ENCODE results near the gene PHOX2B. TPM values are rescaled to one million over a fixed set of nuclear protein-coding genes. Genes with fewer than 3 reads are reported as not detected.

PHOX2B gene
- total RNA-seq, 1 donor from 2014 or later, result not detected

DNA sequence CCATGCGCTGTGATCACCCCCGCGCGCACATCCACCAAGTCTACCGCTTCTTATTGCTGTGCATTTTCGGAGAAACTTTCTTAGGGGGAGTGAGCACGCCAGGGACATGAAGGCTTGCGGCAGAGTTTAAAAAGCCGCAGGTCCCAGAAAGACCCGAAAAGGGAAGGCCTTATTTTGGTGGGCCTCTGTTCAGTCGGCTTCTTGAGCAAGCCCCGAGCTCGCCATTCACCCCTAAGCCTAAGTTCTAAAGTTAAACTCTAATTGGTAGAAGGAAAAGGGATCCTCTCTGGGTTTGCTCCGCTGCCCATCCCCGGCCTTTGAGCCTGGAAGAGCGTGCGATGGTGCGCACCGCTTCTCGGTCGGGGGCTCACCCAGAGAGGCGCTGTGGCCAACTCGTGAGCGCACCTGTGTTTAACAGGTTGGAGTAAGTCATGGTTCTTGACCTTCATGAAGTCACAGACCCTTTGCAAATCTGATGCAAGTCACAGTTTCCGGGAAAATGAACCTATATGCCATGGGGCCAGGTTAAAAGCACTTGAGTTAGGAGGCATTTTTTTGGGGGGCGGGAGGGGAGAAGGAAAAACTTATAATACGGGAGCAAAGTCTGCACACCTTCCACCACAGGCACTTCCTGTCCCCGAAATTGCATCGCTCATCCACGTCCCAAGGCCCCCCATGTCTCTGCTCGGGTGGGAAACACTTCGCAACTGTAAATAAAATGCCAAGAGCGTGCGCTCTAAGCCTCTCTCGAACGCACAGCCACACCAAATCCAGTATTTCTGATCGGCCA, 1.9 kb downstream of the PHOX2B start:
- Mint-ChIP-seq H3K27me3 (ENCODE audit: low read depth, unreplicated experiment) (peaks cover 89% of the 10 kb centered on the region), H3K9me3 (ENCODE audit: unreplicated experiment) (peaks cover 30% of the 10 kb centered on the region), H3K36me3 (ENCODE audit: low read depth, unreplicated experiment) (peaks cover 2% of the 10 kb centered on the region), H3K4me1 (ENCODE audit: low read depth, unreplicated experiment) (peaks cover 2% of the 10 kb centered on the region), H3K4me3 (ENCODE audit: unreplicated experiment) (no peak overlapping the region), H3K27ac (ENCODE audit: unreplicated experiment) (no peak overlapping the region)
- Histone ChIP-seq H3K27ac (ENCODE audit: low read depth, low read length) (no peak overlapping the region), H3K27me3 (ENCODE audit: insufficient read depth, low read length) (peaks cover 88% of the 10 kb centered on the region), H3K4me3 (ENCODE audit: insufficient read depth, low read depth, low read length) (no peak overlapping the region), H3K4me1 (ENCODE audit: insufficient read depth, low read length) (peaks cover 2% of the 10 kb centered on the region), H3K9ac (ENCODE audit: low read length) (no peak overlapping the region), H2AFZ (ENCODE audit: low read depth, low read length) (peak overlapping the region; percentile 26), H4K20me1 (ENCODE audit: insufficient read depth, low read length) (peaks cover 6% of the 10 kb centered on the region), H3K79me2 (ENCODE audit: insufficient read depth, low read length) (no peaks in the 10 kb centered on the region), H3K36me3 (ENCODE audit: insufficient read depth, low read length) (no peaks in the 10 kb centered on the region), H3K9me3 (ENCODE audit: insufficient read depth, low read depth, low read length) (peaks cover 3% of the 10 kb centered on the region), H3K4me2 (ENCODE audit: low read length) (no peak overlapping the region)
- TF ChIP-seq, protein P1, sequence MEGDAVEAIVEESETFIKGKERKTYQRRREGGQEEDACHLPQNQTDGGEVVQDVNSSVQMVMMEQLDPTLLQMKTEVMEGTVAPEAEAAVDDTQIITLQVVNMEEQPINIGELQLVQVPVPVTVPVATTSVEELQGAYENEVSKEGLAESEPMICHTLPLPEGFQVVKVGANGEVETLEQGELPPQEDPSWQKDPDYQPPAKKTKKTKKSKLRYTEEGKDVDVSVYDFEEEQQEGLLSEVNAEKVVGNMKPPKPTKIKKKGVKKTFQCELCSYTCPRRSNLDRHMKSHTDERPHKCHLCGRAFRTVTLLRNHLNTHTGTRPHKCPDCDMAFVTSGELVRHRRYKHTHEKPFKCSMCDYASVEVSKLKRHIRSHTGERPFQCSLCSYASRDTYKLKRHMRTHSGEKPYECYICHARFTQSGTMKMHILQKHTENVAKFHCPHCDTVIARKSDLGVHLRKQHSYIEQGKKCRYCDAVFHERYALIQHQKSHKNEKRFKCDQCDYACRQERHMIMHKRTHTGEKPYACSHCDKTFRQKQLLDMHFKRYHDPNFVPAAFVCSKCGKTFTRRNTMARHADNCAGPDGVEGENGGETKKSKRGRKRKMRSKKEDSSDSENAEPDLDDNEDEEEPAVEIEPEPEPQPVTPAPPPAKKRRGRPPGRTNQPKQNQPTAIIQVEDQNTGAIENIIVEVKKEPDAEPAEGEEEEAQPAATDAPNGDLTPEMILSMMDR (IDR thresholded peaks at IDR 0.05; ENCODE audit: insufficient read depth, low read depth, low read length), result no peak
- peak; percentile 80 for TF ChIP-seq EZH2 (IDR thresholded peaks at IDR 0.05; ENCODE audit: insufficient read depth, low read length)
- DNase-seq (ENCODE audit: low read depth) (no peak), FAIRE-seq (no peak)

DNA sequence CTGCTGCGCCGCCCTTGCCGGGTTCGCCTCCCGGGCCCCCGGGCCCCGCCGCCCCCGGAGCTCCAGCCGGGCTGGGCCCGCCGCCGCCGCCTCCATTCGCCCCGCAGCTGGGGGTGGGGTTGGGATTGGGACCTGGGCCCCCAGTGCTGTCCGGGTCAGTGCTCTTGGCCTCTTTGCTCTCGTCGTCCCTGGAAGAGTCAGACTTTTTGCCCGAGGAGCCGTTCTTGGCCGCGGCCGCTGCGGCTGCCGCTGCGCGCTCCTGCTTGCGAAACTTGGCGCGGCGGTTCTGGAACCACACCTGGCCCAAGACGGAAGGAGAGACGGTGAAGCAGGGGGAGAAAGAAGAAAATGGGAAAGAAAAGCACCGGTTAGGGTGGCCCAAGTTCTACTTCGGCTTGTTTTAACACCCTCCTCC, 2.5 kb downstream of the PHOX2B start:
- H3K4me1 Mint-ChIP-seq (ENCODE audit: low read depth, unreplicated experiment), result peaks cover 2% of the 10 kb centered on the region
- FAIRE-seq (no peak), DNase-seq (ENCODE audit: low read depth) (no peak)
- no peak for TF ChIP-seq EZH2 (IDR thresholded peaks at IDR 0.05; ENCODE audit: insufficient read depth, low read length)
- TF ChIP-seq, protein P1 (IDR thresholded peaks at IDR 0.05; ENCODE audit: insufficient read depth, low read depth, low read length), result no peak
- Histone ChIP-seq H4K20me1 (ENCODE audit: insufficient read depth, low read length) (peaks cover 6% of the 10 kb centered on the region), H3K4me3 (ENCODE audit: insufficient read depth, low read depth, low read length) (no peak overlapping the region), H3K27me3 (ENCODE audit: insufficient read depth, low read length) (peaks cover 88% of the 10 kb centered on the region), H3K4me1 (ENCODE audit: insufficient read depth, low read length) (peaks cover 2% of the 10 kb centered on the region), H3K4me2 (ENCODE audit: low read length) (no peak overlapping the region), H2AFZ (ENCODE audit: low read depth, low read length) (peak overlapping the region; percentile 26), H3K36me3 (ENCODE audit: insufficient read depth, low read length) (no peaks in the 10 kb centered on the region), H3K9me3 (ENCODE audit: insufficient read depth, low read depth, low read length) (peaks cover 3% of the 10 kb centered on the region), H3K79me2 (ENCODE audit: insufficient read depth, low read length) (no peaks in the 10 kb centered on the region), H3K27ac (ENCODE audit: low read depth, low read length) (no peak overlapping the region), H3K9ac (ENCODE audit: low read length) (no peak overlapping the region)
- H3K27ac Mint-ChIP-seq (ENCODE audit: unreplicated experiment), result no peak overlapping the region
- H3K9me3 Mint-ChIP-seq (ENCODE audit: unreplicated experiment), result peaks cover 28% of the 10 kb centered on the region
- H3K27me3 Mint-ChIP-seq (ENCODE audit: low read depth, unreplicated experiment), result peaks cover 90% of the 10 kb centered on the region
- H3K36me3 Mint-ChIP-seq (ENCODE audit: low read depth, unreplicated experiment), result peaks cover 2% of the 10 kb centered on the region
- H3K4me3 Mint-ChIP-seq (ENCODE audit: unreplicated experiment), result peak overlapping the region; percentile 69

Measured in astrocyte (in vitro differentiated cells and primary cell).